ENCODE results near the gene PWWP2B. TPM values are rescaled to one million over a fixed set of nuclear protein-coding genes. Genes with fewer than 3 reads are reported as not detected.

The PWWP2B gene
- total and polyA plus RNA-seq, 2 of the 8 experiments (the other 6 are each of a cell fraction or from before 2014, with no cell fraction given), result 5.3 to 10.8 TPM

GRCh38 chr10:132394936-132395703 is 1.9 kb upstream of the PWWP2B start (continued):
- TF ChIP-seq FOSL1 (IDR thresholded peaks at IDR 0.05; ENCODE audit: insufficient read depth, low read depth, low read length) (no peak), NANOG (IDR thresholded peaks at IDR 0.05; ENCODE audit: insufficient read depth, low read depth, low read length, poor library complexity, severe bottlenecking) (no peak), ATF2 (IDR thresholded peaks at IDR 0.05; ENCODE audit: low read length) (no peak)

Measured in H1 (cell line).